HL-60 (cell line): ENCODE data around the gene ACVRL1.

Experiments used
- GABPA ChIP-seq: IDR thresholded peaks from 2 replicates; pipeline ENCODE4 v1.6.1; 2012; ENCODE audit warnings: low read depth
- POLR2AphosphoS5 ChIP-seq: IDR thresholded peaks from 2 replicates; pipeline ENCODE4 v1.6.1; 2012; ENCODE audit warnings: low read depth
- SPI1 ChIP-seq: IDR thresholded peaks from 2 replicates; pipeline ENCODE4 v1.6.1; 2012; ENCODE audit warnings: low read depth, mild to moderate bottlenecking, borderline replicate concordance
- TF ChIP-seq, protein P1 (sequence below): IDR thresholded peaks from 2 replicates; pipeline ENCODE4 v1.6.1; 2012; ENCODE audit warnings: low read depth; ENCODE audit not compliant: insufficient replicate concordance
- TF ChIP-seq, protein P2 (sequence below): IDR thresholded peaks from one replicate; pipeline ENCODE4 v1.5.1; 2011; ENCODE audit warnings: low read length, control low read depth, inconsistent platforms; ENCODE audit not compliant: insufficient read depth

DNA sequence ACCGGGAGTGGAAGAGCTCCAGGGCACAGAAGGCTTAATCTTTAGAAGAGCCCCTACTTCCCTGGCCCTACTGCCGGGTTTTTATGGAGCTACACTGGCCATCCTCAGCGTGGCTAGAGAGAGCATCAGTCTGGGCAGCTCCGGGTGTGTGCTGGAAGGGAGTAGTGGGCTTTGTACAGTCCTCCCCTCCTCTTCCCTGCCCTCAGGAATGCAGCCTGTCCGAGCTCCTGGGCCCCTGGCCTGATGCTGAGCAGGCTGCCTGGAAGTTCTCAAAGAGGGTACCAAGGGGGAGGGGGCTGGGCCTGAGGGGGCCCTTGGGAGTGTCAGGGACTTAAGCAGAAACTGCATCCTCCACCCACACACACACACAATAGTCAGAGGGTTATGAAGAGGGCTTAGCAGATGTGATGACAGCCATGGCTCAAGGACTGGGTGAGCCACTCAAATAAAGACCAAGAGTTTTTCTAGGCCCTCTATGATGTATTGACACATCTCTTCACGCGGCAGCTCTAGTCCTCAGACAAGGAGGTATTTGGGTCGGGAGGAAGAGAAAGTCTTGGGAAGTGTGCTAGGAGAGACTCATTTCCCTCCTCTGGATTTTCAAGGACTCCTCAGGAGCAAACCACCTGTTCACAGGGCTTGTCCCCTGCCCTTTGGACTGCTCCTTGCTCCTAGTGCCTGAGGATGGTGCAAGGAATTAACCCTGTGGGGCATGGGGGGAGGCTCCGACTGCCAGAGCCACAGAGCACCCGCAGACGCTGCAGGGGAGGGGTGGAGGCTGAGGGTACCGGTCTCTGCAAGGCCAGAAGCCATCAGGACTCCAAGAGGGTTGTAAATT, 42.3 kb upstream of the ACVRL1 start:
- TF ChIP-seq, protein P1, sequence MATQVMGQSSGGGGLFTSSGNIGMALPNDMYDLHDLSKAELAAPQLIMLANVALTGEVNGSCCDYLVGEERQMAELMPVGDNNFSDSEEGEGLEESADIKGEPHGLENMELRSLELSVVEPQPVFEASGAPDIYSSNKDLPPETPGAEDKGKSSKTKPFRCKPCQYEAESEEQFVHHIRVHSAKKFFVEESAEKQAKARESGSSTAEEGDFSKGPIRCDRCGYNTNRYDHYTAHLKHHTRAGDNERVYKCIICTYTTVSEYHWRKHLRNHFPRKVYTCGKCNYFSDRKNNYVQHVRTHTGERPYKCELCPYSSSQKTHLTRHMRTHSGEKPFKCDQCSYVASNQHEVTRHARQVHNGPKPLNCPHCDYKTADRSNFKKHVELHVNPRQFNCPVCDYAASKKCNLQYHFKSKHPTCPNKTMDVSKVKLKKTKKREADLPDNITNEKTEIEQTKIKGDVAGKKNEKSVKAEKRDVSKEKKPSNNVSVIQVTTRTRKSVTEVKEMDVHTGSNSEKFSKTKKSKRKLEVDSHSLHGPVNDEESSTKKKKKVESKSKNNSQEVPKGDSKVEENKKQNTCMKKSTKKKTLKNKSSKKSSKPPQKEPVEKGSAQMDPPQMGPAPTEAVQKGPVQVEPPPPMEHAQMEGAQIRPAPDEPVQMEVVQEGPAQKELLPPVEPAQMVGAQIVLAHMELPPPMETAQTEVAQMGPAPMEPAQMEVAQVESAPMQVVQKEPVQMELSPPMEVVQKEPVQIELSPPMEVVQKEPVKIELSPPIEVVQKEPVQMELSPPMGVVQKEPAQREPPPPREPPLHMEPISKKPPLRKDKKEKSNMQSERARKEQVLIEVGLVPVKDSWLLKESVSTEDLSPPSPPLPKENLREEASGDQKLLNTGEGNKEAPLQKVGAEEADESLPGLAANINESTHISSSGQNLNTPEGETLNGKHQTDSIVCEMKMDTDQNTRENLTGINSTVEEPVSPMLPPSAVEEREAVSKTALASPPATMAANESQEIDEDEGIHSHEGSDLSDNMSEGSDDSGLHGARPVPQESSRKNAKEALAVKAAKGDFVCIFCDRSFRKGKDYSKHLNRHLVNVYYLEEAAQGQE: no peak
- no peak for TF ChIP-seq POLR2AphosphoS5
- TF ChIP-seq, protein P2, sequence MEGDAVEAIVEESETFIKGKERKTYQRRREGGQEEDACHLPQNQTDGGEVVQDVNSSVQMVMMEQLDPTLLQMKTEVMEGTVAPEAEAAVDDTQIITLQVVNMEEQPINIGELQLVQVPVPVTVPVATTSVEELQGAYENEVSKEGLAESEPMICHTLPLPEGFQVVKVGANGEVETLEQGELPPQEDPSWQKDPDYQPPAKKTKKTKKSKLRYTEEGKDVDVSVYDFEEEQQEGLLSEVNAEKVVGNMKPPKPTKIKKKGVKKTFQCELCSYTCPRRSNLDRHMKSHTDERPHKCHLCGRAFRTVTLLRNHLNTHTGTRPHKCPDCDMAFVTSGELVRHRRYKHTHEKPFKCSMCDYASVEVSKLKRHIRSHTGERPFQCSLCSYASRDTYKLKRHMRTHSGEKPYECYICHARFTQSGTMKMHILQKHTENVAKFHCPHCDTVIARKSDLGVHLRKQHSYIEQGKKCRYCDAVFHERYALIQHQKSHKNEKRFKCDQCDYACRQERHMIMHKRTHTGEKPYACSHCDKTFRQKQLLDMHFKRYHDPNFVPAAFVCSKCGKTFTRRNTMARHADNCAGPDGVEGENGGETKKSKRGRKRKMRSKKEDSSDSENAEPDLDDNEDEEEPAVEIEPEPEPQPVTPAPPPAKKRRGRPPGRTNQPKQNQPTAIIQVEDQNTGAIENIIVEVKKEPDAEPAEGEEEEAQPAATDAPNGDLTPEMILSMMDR: no peak
- no peak for TF ChIP-seq GABPA
- no peak for TF ChIP-seq SPI1
